Motor neuron (in vitro differentiated cells): Measurements from ENCODE around the gene ADSS2. TPM values are rescaled to one million over a fixed set of nuclear protein-coding genes. Genes with fewer than 3 reads are reported as not detected.
"Not testable (repeated sequence)": the region's sequence is repeated elsewhere in the genome, so short reads cannot be mapped to it uniquely, and the experiment has no call there.

Experiments used
- ATAC-seq, 8 experiments: fragments of 200-7000 bp; cut with Tn5 transposase; replicated peaks in 6 of 8; 2 replicates each; pipeline ENCODE4 v1.8.0; 2021; ENCODE audit warnings: mild to moderate bottlenecking in 8 of 8, moderate library complexity in 8 of 8
- H3K27ac ChIP-seq, 2 donors: fragments of 250-450 bp; sonication (Bioruptor Pico); 2 replicates each; pipeline ENCODE4 v1.9.0; 2021; ENCODE audit warnings: antibody characterized with exemption in 2 of 2, mild to moderate bottlenecking in 2 of 2, moderate library complexity in 1 of 2
- H3K4me1 ChIP-seq, 2 donors: fragments of 250-450 bp; sonication (Bioruptor Pico); replicated peaks in 1 of 2; 2 replicates each; pipeline ENCODE4 v1.6.1; 2021; ENCODE audit warnings: antibody characterized with exemption in 2 of 2, mild to moderate bottlenecking in 2 of 2, moderate library complexity in 1 of 2
- H3K4me3 ChIP-seq, 5 donors: fragments of 250-450 bp; sonication (Bioruptor Pico); 2 replicates each; pipeline ENCODE4 v1.9.0; 2021; ENCODE audit warnings: antibody characterized with exemption in 5 of 5, mild to moderate bottlenecking in 5 of 5, moderate library complexity in 4 of 5
- WGBS, 10 experiments: fragments of 450-650 bp; shearing (Covaris generic); methylation state at CpG; one replicate each; pipeline ENCODE4 v1.0.0; 2022; 5-methylcytosine and 5-hydroxymethylcytosine counted together
- in situ Hi-C, 9 experiments: fragments of 400-800 bp; cut with MboI; loops; one replicate each; pipeline ENCODE4 v1.15.0; 2021; ENCODE audit warnings: low sequenced_read_pairs in 9 of 9, low pct_unique_long_range_greater_than_20kb in 2 of 9; ENCODE audit not compliant: unreplicated experiment in 9 of 9
- total RNA-seq, 8 experiments: library from RNA; unstranded; fragments of 300-600 nt; gene quantifications; 2 replicates each; pipeline versions ENCODE4 v1.2.3 to v1.2.4, GENCODE V29; 2022

Gene ADSS2
- total RNA-seq, 8 experiments from 2014 or later: 44.7 to 74.7 (median 51.7) TPM

DNA sequence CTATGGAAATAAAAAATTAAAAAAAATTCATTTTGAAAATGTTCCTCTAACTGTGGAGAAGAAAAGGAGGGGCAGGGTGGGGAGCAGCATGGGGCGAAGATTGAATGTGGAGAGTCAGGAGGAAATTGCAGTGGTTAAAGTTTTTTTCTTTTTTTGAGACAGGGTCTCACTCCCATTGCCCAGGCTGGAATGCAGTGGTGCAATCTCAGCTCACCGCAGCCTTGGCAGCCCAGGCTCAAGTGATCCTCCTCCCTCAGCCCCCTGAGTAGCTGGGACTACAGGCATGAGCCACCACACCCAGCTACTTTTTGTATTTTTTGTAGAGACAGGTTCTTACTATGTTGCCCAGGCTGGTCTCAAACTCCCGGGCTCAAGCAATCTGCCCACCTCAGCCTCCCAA is 67.6 kb downstream of the ADSS2 start:
- 80 to 100% (median 90%) methylated on average over 1 to 3 of the region's 3 CpGs; no CpG with 5 or more reads in 3 of the 10 experiments for WGBS, 10 experiments
- ATAC-seq: no peak

GRCh38 chr1:244383278-244383884 is 68.3 kb downstream of the ADSS2 start:
- WGBS, 10 experiments: 76 to 100% (median 93%) methylated on average over 2 to 4 of the region's 4 CpGs
- H3K27ac ChIP-seq: no peak overlapping the region
- H3K4me1 ChIP-seq: no peaks in the 10 kb centered on the region
- ATAC-seq: peak in 3 of 8 experiments; percentile 12 to 34 (median 23)
- in situ Hi-C loops: no loop called here
- no peak overlapping the region for H3K4me3 ChIP-seq

More for the DNA sequence above, 67.6 kb downstream of the ADSS2 start:
- no peak overlapping the region for H3K4me3 ChIP-seq
- H3K4me1 ChIP-seq: no peaks in the 10 kb centered on the region
- H3K27ac ChIP-seq: no peak overlapping the region
- in situ Hi-C loops: no loop called here

DNA sequence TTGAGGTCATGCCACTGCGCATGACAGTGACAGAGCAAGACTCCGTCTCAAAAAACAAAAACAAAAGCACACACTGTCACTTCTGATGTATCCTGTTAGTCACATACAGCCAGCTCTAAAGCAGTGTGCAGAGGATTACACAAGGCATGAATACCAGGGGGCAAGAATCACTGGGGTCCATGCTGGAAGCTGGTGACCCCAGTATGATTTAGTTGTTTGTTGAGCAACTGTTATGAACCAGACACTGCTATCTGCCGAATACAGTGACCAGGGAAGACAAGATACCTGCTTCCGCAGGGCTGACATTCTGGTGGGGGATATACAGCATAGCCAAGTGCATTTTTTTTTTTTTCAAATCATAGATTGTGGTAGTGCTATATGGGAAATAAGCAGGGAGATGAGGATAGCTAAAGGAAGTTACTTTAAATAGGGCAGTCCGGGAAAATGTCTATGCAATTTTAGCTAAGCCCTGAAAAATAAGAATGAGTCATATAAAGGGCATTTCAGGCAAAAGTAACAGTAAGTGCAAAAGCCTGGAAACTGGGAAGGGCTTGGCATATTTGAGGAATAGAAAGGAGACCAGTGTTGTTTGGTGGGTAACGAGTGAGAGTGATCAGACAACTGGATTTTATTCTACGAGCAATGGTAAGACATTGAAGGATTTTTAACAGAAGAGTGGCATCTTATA is 69.7 kb downstream of the ADSS2 start:
- Histone ChIP-seq H3K4me3 (no peak overlapping the region), H3K27ac (no peak overlapping the region), H3K4me1 (no peaks in the 10 kb centered on the region)
- in situ Hi-C loops: no loop called here
- 25 to 96% (median 90%) methylated on average over 2 to 7 of the region's 7 CpGs; no CpG with 5 or more reads in 1 of the 10 experiments for WGBS, 10 experiments
- ATAC-seq: peak in 3 of 8 experiments; percentile 52 to 91 (median 90)

DNA sequence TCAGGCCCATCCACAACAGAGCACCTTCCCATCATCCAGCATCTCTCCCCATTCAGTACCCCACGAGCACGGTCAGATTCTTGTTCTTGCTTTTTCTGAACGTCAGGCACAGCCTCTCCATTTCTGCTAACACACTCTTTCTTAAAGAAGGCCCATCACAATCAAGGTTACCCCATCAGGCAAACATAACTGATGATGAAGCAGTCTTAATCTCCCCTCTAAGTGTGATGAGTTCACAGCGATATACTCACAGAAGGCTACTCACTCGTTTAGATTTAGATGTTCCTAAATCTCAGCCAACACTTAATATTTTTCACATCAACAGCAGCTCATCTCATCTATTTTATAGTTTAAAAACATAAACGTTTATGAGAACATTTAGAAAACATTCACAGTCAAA is 75.6 kb downstream of the ADSS2 start:
- WGBS, 10 experiments: 56 to 100% (median 86%) methylated on average over 1 to 6 of the region's 6 CpGs
- H3K4me1 ChIP-seq: no peaks in the 10 kb centered on the region
- in situ Hi-C loops: no loop called here
- no peak overlapping the region for H3K4me3 ChIP-seq
- no peak for ATAC-seq
- H3K27ac ChIP-seq: no peak overlapping the region

DNA sequence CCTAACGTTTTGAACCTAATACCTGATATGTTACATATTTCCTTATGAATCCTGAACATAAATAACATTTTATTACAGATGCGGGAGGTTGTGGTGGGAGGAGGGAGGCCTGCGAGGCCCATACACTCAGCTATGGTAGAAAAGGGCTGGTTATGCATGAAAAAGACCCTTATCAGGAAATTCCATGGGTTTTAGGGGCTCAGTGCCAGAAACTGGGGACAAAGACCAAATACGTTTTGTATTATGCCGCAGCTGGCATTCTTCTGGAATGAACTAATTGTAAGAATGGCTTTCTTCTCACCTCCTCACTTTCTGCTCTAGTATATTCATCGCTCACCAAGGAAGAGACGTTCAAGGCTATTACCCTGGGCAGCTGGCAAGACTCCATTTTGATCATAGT is 76.7 kb downstream of the ADSS2 start:
- WGBS, 10 experiments: 52 to 92% (median 81%) methylated on average over 3 to 7 of the region's 7 CpGs
- in situ Hi-C loops: no loop called here
- H3K4me1 ChIP-seq: no peaks in the 10 kb centered on the region
- H3K4me3 ChIP-seq: no peak overlapping the region
- no peak overlapping the region for H3K27ac ChIP-seq
- ATAC-seq: no peak

GRCh38 chr1:244374484-244374883 is 77.2 kb downstream of the ADSS2 start:
- WGBS, 10 experiments: 82 to 99% (median 93%) methylated on average over 1 to 6 of the region's 6 CpGs
- H3K4me3 ChIP-seq, H3K27ac ChIP-seq, ATAC-seq, H3K4me1 ChIP-seq, in situ Hi-C loops: not testable (repeated sequence)

GRCh38 chr1:244371242-244372141 is 80.2 kb downstream of the ADSS2 start:
- 50 to 92% (median 84%) methylated on average over 2 to 11 of the region's 11 CpGs; no CpG with 5 or more reads in 3 of the 10 experiments for WGBS, 10 experiments
- peak in 1 of 8 experiments; percentile 68 for ATAC-seq
- in situ Hi-C loops: no loop called here
- Histone ChIP-seq H3K4me1 (no peaks in the 10 kb centered on the region), H3K4me3 (no peak overlapping the region), H3K27ac (no peak overlapping the region)

DNA sequence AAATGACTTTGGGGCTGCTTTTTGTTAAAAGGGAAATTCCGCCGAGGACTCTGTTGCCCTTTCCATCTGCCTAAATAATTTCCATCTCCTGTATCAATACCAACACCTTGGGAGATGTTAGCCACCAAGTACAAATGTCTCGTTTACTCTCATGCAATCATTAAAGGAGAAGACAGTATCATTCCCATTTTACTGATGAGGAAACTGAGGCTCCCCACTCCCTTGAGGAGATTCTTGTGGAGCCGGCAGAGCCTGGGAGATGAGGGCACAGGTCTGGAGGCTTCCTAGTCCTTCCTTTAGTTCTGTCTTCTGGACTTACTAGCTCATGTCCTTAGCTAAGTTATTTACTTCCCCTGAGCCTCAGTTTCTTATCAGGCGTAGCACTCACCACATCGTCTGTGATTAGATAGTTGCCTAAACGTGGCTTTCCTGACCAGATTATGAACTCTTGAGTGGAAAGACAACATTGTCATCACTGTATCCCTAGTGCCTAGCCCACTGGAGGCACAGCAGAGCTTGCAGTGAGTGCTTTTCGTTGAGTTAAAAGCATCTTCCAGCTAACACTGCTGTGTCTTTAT is 81.6 kb downstream of the ADSS2 start:
- 47 to 100% (median 85%) methylated on average over 1 to 8 of the region's 8 CpGs for WGBS, 10 experiments
- no peak overlapping the region for H3K4me3 ChIP-seq
- in situ Hi-C loops: no loop called here
- H3K4me1 ChIP-seq: peaks cover 0 to 3% of the 10 kb centered on the region in 2 donors
- no peak for ATAC-seq
- no peak overlapping the region for H3K27ac ChIP-seq

DNA sequence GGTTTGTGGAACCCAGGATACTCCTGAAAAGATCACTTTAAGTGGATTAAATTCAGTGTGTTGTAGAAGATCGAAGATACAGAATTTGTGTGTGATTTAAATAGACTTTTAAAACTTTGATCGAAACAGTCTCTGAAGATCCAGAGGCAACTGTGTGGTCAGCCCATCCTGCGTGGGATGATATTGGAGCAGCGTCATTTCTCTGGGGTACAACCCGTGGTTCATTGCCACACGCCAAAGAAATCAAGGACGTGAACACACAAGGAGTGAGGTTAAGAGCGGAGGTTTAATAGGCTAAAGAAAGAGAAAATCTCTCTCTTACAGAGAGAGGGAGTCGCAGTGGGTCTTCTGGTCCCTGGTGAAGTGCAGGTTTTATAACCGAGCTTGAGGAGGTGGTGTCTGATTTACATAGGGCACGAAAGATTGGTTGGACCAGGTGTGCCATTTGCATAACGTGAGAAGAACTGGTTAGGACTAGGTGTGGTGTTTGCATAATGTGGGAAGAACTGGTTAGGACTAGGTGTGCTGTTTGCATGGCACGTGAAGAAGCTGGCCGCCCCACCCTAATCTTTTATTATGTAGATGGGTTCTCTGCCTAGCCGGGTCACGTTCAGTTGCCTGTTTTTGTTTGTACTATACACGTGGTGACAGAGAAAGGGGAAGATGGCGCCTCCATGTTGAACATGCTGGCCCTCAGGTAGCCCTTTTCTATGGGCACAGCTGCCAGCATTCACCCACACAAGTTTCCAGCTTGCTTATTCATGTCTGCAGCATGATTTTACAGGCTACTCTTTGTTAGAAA is 82.3 kb downstream of the ADSS2 start:
- 60 to 100% (median 74%) methylated on average over 1 to 18 of the region's 18 CpGs for WGBS, 10 experiments
- Histone ChIP-seq H3K27ac (no peak overlapping the region), H3K4me1 (peaks cover 0 to 3% of the 10 kb centered on the region in 2 donors), H3K4me3 (no peak overlapping the region)
- in situ Hi-C loops: no loop called here
- ATAC-seq: peak in 2 of 8 experiments; percentile 48 to 76

- H3K27ac ChIP-seq: no peak overlapping the region
- peaks cover 0 to 3% of the 10 kb centered on the region in 2 donors for H3K4me1 ChIP-seq
- 75 to 100% (median 83%) methylated on average over 1 to 5 of the region's 5 CpGs; no CpG with 5 or more reads in 2 of the 10 experiments for WGBS, 10 experiments
- in situ Hi-C loops: no loop called here
- no peak overlapping the region for H3K4me3 ChIP-seq
- no peak for ATAC-seq
Observed at GRCh38 chr1:244368279-244368678, 83.4 kb downstream of the ADSS2 start.

DNA sequence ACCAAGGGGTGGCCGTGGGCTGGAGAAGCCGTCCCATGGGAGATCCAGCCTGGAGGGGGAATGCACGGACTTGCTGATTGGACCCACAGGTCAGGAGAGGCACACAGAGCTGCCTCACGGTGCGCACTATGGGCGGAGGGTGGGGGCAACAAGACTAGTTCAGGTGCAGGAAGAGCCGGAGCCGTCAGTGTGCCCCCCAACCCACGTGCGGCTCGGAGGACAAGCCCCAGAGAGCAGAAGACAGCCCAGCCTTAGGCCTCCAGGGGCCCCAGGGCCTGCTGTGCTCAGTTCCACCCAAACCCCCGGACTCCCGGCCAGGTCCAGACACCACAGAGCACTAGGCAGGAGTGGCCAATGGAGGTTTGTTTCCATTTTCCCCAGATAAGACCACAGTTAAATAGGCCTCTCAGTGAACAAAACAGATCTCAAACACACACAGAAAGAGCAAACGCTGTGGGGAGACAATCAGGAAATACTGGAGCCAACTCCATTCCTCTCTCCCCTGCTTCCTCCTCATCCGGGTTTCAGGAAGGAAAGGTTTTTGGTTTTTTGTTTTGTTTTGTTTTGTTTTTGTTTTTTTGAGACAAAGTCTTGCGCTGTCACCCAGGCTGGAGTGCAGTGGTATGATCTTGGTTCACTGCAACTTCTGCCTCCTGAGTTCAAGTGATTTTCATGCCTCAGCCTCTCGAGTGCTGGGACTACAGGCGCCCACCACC is 84.2 kb downstream of the ADSS2 start:
- WGBS, 10 experiments: 90 to 100% (median 94%) methylated on average over 1 to 18 of the region's 18 CpGs
- in situ Hi-C loops: no loop called here
- no peak for ATAC-seq
- H3K4me3 ChIP-seq: no peak overlapping the region
- peaks cover 5 to 7% of the 10 kb centered on the region in 2 donors for H3K4me1 ChIP-seq
- no peak overlapping the region for H3K27ac ChIP-seq

GRCh38 chr1:244365809-244366208 is 85.9 kb downstream of the ADSS2 start:
- in situ Hi-C loops: no loop called here
- ATAC-seq: peak in 3 of 8 experiments; percentile 46 to 74 (median 48)

More at GRCh38 chr1:244365809-244366208, 85.9 kb downstream of the ADSS2 start:
- 14 to 100% (median 66%) methylated on average over 1 to 7 of the region's 7 CpGs; no CpG with 5 or more reads in 2 of the 10 experiments for WGBS, 10 experiments
- H3K27ac ChIP-seq: no peak overlapping the region
- peaks cover 18 to 20% of the 10 kb centered on the region in 2 donors for H3K4me1 ChIP-seq
- no peak overlapping the region for H3K4me3 ChIP-seq
